Right atrium auricular region (tissue), 2 donors: Measurements from ENCODE around the gene PCDHGA4. TPM values are rescaled to one million over a fixed set of nuclear protein-coding genes. Genes with fewer than 3 reads are reported as not detected.
A peak's percentile ranks its signal among the peaks of the same experiment; 100 is the strongest.

Experiments
- DNase-seq: peaks from one replicate; pipeline ENCODE4 v3.0.0-alpha.2; 2019; ENCODE audit warnings: low spot score
- H3K27ac ChIP-seq, 2 donors: fragments of 200-600 bp; sonication (generic); 1 replicate in 1 of 2; 2 replicates in 1 of 2; pipeline ENCODE4 v1.5.1; 2016 to 2019
- H3K27me3 ChIP-seq, 2 donors: fragments of 200-600 bp; sonication (generic); one replicate each; pipeline versions ENCODE4 v1.5.1 to v1.6.0; 2017 to 2019
- H3K36me3 ChIP-seq: fragments of 200-600 bp; sonication (generic); one replicate; pipeline ENCODE4 v1.5.1; 2016
- H3K4me1 ChIP-seq, 2 donors: fragments of 200-600 bp; sonication (generic); one replicate each; pipeline versions ENCODE4 v1.5.1 to v1.6.0; 2017 to 2019
- H3K4me3 ChIP-seq, 2 donors: fragments of 200-600 bp; sonication (generic); 1 replicate in 1 of 2; 2 replicates in 1 of 2; pipeline ENCODE4 v1.5.1; 2017 to 2019; ENCODE audit warnings: mild to moderate bottlenecking in 1 of 2, moderate library complexity in 1 of 2
- H3K9me3 ChIP-seq, 2 donors: fragments of 200-600 bp; sonication (generic); one replicate each; pipeline ENCODE4 v1.5.1; 2019
- total RNA-seq, 2 donors: library from RNA; depleted of rRNA; stranded (reverse); fragments of >200 nt; gene quantifications; one replicate each; pipeline ENCODE4 v1.1.0, GENCODE V29; 2016
- TF ChIP-seq, protein P1 (sequence below), 2 donors: fragments of 200-600 bp; sonication (generic); IDR thresholded peaks; one replicate each; pipeline ENCODE4 v1.5.1; 2019; ENCODE audit warnings: antibody characterized with exemption in 2 of 2

PCDHGA4 gene
- total RNA-seq, 2 donors from 2014 or later, result 4.4 to 5.7 TPM

- no peaks in the 10 kb centered on the region for H3K36me3 ChIP-seq
- DNase-seq, result no peak
- H3K4me1 ChIP-seq, result no peaks in the 10 kb centered on the region
- no peak overlapping the region for H3K27ac ChIP-seq
- no peak overlapping the region for H3K4me3 ChIP-seq
- H3K9me3 ChIP-seq, result peaks cover 20 to 95% of the 10 kb centered on the region in 2 donors
- TF ChIP-seq, protein P1, sequence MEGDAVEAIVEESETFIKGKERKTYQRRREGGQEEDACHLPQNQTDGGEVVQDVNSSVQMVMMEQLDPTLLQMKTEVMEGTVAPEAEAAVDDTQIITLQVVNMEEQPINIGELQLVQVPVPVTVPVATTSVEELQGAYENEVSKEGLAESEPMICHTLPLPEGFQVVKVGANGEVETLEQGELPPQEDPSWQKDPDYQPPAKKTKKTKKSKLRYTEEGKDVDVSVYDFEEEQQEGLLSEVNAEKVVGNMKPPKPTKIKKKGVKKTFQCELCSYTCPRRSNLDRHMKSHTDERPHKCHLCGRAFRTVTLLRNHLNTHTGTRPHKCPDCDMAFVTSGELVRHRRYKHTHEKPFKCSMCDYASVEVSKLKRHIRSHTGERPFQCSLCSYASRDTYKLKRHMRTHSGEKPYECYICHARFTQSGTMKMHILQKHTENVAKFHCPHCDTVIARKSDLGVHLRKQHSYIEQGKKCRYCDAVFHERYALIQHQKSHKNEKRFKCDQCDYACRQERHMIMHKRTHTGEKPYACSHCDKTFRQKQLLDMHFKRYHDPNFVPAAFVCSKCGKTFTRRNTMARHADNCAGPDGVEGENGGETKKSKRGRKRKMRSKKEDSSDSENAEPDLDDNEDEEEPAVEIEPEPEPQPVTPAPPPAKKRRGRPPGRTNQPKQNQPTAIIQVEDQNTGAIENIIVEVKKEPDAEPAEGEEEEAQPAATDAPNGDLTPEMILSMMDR (IDR thresholded peaks at IDR 0.05), result no peak
- H3K27me3 ChIP-seq, result no peaks in the 10 kb centered on the region
These were observed 11.4 kb downstream of the PCDHGA4 start for GRCh38 chr5:141366016-141366896.

DNA sequence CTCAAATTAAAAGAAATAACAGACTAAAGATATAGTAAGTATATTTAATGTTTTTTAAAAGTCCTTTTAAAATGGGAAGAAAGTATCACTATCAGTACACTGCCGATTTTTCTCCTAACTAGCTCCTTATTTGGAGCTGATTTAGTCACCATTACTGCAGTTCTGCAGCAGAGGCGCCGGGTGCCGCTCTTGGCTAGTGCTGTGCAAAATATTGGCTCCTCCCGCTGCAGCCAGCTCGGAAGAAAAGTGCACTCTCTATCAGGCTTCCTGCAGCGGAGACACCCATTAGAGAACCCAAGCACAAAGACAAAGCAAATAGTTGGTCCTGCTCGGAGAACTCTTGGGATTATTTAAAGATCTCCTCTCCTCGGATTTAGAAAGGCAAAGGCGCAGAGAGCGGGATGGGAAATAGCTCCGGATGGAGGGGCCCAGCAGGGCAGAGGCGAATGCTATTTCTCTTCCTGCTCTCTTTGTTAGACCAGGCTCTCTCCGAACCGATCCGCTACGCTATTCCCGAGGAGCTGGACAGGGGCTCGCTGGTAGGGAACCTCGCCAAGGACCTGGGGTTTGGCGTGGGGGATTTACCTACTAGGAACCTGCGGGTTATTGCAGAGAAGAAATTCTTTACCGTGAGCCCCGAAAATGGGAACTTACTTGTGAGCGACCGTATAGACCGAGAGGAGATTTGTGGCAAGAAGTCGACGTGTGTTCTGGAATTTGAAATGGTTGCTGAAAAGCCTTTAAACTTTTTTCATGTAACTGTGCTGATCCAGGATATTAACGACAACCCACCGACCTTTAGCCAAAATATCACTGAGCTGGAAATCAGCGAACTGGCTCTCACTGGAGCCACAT lies 15.4 kb downstream of the PCDHGA4 start, which contains the start of gene PCDHGB3:
Gene PCDHGB3 (plus strand): TSS at position 249 of the 855 bp plus-strand sequence. CDS start 153 bp downstream, at position 402.
- H3K27ac ChIP-seq, result peak within 1 kb of the TSS in 1 of 2 donors; percentile 24
- no peak for DNase-seq
- TF ChIP-seq, protein P1 (IDR thresholded peaks at IDR 0.05), result peak; percentile 31 to 55
- peak within 1 kb of the TSS; percentile 8 to 31 for H3K4me3 ChIP-seq
- H3K9me3 ChIP-seq, result peaks cover 22 to 95% of the 10 kb centered on the region in 2 donors
- H3K4me1 ChIP-seq, result no peaks in the 10 kb centered on the region
- H3K27me3 ChIP-seq, result no peaks in the 10 kb centered on the region
- H3K36me3 ChIP-seq, result no peaks in the 10 kb centered on the region

DNA sequence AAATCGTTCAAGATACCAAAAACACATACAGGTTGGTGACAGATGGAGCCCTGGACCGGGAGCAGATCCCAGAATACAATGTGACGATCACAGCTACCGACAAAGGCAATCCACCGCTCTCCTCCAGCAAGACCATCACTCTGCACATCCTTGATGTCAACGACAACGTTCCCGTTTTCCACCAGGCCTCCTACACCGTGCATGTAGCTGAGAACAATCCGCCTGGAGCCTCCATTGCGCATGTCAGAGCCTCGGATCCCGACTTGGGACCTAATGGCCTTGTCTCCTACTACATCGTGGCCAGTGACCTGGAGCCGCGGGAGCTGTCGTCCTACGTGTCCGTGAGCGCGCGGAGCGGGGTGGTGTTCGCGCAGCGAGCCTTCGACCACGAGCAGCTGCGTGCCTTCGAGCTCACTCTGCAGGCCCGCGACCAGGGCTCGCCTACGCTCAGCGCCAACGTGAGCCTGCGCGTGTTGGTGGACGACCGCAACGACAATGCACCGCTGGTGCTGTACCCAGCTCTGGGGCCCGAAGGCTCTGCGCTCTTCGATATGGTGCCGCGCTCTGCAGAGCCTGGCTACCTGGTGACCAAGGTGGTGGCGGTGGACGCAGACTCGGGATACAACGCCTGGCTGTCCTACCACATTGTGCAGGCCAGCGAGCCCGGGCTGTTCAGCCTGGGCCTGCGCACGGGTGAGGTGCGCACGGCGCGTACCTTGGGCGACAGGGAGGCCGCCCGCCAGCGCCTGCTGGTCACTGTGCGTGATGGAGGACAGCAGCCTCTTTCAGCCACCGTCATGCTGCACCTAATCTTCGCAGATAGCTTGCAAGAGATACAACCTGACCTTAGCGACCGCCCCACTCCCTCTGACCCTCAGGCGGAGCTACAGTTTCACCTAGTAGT lies 17.0 kb downstream of the PCDHGA4 start:
- no peak for DNase-seq
- H3K4me1 ChIP-seq, result no peaks in the 10 kb centered on the region
- H3K4me3 ChIP-seq, result no peak overlapping the region
- TF ChIP-seq, protein P1 (IDR thresholded peaks at IDR 0.05), result no peak
- no peaks in the 10 kb centered on the region for H3K27me3 ChIP-seq
- peaks cover 15 to 91% of the 10 kb centered on the region in 2 donors for H3K9me3 ChIP-seq
- H3K27ac ChIP-seq, result no peak overlapping the region
- H3K36me3 ChIP-seq, result no peaks in the 10 kb centered on the region

GRCh38 chr5:141373673-141374317 lies 19.0 kb downstream of the PCDHGA4 start, which contains the start of gene PCDHGA6:
TSS of gene PCDHGA6 (plus strand) at chr5:141373891. CDS start at chr5:141374084, 193 bp downstream.
- Histone ChIP-seq H3K9me3 (peaks cover 15 to 92% of the 10 kb centered on the region in 2 donors), H3K27me3 (no peaks in the 10 kb centered on the region), H3K27ac (no peak within 1 kb of the TSS), H3K4me3 (peak within 1 kb of the TSS; percentile 10 to 35), H3K4me1 (no peaks in the 10 kb centered on the region), H3K36me3 (no peaks in the 10 kb centered on the region)
- TF ChIP-seq, protein P1 (IDR thresholded peaks at IDR 0.05), result peak in 1 of 2 donors; percentile 62
- DNase-seq, result no peak
